Cortex of kidney (tissue), 1 donor: ENCODE measurements around the gene TULP4.
"Not testable (repeated sequence)": the region's sequence is repeated elsewhere in the genome, so short reads cannot be mapped to it uniquely, and the experiment has no call there.

ENCODE experiments used
- DNase-seq: peaks from one replicate; lab custom pipeline; 2025; lab: John Stamatoyannopoulos, UW

Gene TULP4

GRCh38 chr6:158293122-158293521, 19.1 kb upstream of the TULP4 start:
- DNase-seq = no peak

GRCh38 chr6:158295976-158296853, 16.1 kb upstream of the TULP4 start:
- not testable (repeated sequence) for DNase-seq

DNA sequence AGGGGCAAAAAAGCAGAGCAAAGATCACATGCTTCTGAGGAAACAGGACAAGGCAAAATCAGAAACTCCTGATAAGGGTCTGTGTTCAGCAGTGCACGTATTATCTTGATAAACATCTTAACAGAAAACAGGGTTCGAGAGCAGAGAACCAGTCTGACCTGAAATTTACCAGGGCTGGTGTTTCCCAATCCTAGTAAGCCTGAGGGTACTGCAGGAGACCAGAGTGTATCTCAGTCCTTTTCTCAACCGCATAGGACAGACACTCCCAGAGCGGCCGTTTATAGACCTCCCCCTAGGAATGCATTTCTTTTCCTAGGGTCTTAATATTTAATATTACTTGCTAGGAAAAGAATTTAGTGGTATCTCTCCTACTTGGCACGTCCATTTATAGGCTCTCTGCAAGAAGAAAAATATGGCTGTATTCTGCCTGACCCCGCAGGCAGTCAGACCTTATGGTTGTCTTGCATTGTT, 15.4 kb upstream of the TULP4 start:
- not testable (repeated sequence) for DNase-seq

DNA sequence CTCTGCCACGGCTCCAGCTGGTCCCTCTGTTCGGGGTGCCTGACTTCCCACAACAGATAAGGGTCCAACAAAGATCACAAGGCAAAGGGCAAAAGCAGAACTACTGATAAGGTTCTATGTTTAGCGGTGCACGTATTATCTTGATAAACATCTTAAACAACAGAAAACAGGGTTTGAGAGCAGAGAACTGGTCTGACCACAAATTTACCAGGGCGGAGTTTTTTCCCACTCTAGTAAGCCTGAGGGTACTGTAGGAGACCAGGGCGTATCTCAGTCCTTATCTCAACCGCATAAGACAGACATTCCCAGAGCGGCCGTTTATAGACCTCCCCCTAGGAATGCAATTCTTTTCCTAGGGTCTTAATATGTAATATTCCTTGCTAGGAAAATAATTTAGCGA, 14.6 kb upstream of the TULP4 start:
- DNase-seq = not testable (repeated sequence)

GRCh38 chr6:158300306-158301143, 11.7 kb upstream of the TULP4 start:
- DNase-seq = not testable (repeated sequence)

GRCh38 chr6:158301561-158301960, 10.7 kb upstream of the TULP4 start:
- DNase-seq = not testable (repeated sequence)

DNA sequence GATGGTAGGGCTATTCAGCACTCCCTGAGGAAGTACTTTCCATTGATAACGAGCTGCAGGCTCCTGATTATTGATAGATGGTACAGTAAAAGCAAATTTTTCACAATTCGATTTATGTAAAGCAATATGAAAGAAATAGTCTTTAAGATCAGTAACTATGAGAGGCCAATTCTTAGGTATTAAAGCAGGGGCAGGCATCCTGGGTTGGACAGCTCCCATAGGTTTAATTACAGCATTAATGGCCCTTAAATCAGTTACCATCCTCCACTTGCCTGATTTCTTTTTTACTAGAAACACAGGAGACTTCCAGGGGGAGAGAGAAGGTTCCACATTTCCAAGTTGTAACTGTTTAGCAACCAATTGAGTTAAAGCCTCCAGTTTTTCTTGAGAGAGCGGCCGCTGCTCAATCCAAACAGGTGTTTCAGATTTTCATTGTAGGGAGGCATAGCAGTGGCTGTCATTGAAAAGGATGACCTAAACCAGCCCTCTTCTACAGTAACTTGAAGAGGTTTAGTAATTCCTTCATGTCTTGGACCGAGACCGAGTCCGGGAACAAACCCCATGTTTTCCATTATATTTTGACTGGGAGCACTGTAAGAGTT, 10.0 kb upstream of the TULP4 start:
- not testable (repeated sequence) for DNase-seq

DNA sequence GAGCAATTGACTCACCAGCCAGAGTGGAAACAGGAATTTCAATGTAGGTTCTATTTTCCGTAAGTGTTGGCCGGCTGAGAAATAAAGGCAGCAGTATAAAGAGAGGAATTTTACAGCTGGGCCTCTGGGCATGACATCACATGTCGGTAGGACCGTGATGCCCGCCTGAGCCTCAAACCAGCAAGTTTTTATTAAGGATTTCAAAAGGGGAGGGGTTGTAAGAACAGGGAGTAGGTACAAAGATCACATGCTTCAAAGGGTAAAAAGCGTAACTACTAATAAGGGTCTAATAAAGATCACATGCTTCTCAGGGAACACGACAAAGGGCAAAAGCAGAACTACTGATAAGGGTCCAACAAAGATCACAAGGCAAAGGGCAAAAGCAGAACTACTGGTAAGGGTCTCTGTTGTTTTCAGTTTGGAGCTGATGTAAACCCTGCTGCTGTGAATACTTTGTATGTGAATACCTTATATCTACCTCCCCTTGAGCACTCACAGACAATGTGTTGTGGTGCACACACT, 9.0 kb upstream of the TULP4 start:
- no peak for DNase-seq

- no peak for DNase-seq
Observed at GRCh38 chr6:158304254-158304653, 8.0 kb upstream of the TULP4 start.

- DNase-seq = no peak
Observed at GRCh38 chr6:158309814-158310213, 2.5 kb upstream of the TULP4 start.

- no peak for DNase-seq
Observed at GRCh38 chr6:158311193-158311592, 1.1 kb upstream of the TULP4 start.

GRCh38 chr6:158311626-158312025, 639 bp upstream of the TULP4 start:
- DNase-seq = no peak

- no peak for DNase-seq
Observed at GRCh38 chr6:158312672-158313397, 570 bp downstream of the TULP4 start.

DNA sequence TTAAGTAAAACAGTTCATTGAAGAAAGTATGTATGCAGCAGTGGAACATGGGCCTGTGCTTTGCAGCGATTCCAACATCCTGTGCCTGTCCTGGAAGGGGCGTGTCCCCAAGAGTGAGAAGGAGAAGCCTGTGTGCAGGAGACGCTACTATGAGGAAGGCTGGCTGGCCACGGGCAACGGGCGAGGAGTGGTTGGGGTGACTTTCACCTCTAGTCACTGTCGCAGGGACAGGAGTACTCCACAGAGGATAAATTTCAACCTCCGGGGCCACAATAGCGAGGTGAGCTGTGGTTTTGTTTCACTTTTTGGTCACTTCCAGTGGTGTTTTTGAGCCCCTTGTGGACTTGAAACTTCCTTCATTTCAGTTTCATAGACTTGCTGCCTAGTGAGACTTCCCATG, 1.7 kb downstream of the TULP4 start:
- no peak for DNase-seq

- no peak for DNase-seq
Observed at GRCh38 chr6:158314737-158315136, 2.5 kb downstream of the TULP4 start.

GRCh38 chr6:158316022-158316421, 3.8 kb downstream of the TULP4 start:
- no peak for DNase-seq

- DNase-seq = no peak
Observed at GRCh38 chr6:158321960-158322359, 9.7 kb downstream of the TULP4 start.

DNA sequence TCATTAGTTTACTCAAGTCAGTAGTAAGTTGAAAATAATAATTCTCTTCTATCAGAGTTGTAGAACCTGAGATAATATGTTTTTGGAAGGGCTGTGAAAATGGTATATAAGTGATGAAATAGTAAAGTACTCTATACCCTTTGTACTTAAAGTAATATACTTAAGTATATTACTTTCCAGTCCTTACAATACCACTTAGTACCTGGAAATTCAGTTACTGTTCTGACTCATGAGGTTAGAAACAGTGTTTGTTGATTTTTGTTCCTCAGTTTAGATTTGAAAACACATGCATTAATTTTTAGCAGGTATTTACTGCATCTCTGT, 10.1 kb downstream of the TULP4 start:
- no peak for DNase-seq

- DNase-seq = no peak
Observed at GRCh38 chr6:158322724-158323560, 10.7 kb downstream of the TULP4 start.

GRCh38 chr6:158323561-158323958, 11.3 kb downstream of the TULP4 start:
- DNase-seq = no peak

- DNase-seq = no peak
Observed at GRCh38 chr6:158324136-158324535, 11.9 kb downstream of the TULP4 start.
